ENCODE data around the gene P2RX7.
"Not testable (repeated sequence)": the region's sequence is repeated elsewhere in the genome, so short reads cannot be mapped to it uniquely, and the experiment has no call there.

P2RX7 gene

DNA sequence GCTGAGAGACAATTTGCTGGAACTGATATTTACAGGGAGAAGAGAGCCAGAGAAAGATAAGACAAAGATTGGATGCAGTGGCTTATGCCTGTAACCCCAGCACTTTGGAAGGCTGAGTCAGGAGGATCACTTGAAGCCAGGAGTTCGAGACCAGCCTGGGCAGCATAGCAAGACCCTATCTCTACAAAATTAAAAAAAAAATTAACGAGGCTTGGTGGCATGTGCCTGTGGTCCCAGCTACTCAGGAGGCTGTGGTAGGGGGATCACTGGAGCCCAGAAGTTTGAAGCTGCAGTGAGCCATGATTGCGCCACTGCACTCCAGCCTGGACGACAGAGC, 2.9 kb upstream of the P2RX7 start:
- H3K27ac ChIP-seq: peak overlapping the region in 17 of 21 experiments; percentile 12 to 89 (median 68)
- H3K4me3 ChIP-seq: no peak overlapping the region

DNA sequence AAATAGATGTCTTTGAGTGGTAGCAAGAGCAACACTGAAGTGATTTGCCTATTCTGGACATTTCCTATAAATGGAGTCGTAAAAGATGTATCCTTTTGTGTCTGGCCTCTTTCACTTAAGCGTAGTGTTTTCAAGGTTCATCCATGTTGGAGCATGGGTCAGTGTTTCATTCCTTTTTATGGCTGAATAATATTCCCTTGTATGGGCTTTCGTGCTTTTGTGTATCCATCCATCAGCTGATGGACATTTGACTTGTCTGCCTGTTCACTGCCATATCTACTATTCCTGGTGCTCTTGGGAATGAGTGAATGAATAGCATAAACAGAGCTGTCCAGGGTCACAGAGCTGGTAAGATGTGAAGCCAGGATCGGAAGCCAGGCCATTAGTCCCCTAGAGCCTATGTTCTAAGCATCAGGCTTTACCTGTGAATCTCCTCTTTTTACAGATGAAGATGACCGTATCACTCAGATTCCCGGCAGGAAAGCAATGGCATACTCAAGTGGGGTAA, 1.8 kb upstream of the P2RX7 start:
- no peak overlapping the region for H3K4me3 ChIP-seq
- H3K27ac ChIP-seq: peak overlapping the region in 5 of 21 experiments; percentile 32 to 89 (median 73)

DNA sequence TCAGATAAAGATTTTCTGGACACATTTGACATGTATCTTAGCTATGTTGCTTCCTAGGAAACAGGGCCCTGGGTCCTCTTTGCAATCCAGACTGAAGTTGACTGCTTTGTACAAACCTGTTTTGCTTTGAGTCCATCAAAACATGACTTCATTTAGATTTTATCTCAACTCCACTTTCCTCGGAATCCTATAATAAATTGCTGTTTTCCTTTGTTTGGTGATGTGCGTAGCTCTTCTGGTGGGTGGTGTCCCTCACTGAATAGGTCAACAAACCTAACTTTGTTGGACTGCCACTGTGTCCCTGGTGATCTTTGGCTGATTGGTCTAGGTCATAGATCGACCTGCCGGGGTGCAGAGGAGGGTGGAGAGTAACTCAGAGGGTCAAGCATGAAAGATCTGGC, 735 bp upstream of the P2RX7 start:
- Histone ChIP-seq H3K27ac (peak overlapping the region in 14 of 21 experiments; percentile 32 to 92 (median 72)), H3K4me3 (no peak overlapping the region)

DNA sequence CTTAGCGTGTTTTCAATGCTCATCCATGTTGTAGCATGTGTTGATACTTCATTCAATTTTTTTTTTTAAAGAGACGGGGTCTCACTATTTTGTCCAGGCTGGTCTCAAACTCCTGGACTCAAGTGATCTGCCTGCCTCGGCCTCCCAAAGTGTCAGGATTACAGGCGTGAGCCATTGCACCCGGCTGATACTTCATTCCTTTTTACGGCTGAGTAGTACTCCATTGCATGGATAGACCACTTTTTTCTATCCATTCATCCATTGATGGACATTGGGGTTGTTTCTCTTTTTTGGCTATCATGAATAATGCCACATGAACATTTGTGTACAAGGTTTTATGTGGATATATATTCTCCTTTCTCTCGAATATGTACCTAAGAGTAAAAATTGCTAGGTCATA, 1.2 kb downstream of the P2RX7 start:
- peak overlapping the region in 19 of 21 experiments; percentile 32 to 93 (median 75) for H3K27ac ChIP-seq

DNA sequence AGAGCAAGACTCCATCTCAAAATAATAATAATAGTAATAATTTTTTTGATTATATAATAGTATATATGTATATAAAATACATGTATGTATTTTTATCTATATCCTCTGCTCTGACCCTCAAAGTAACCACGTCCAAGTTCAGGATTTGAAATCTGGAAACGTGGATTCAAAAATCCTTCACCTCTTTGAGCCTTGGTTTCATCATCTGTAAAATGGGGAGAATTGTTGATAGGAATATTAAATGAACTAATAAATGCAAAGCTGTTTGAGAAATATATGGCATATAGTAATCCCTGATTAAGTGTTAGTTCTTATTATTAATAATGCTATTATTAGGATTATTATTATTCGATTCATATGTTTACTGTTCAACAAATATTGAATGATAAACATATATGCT, 2.6 kb downstream of the P2RX7 start:
- Histone ChIP-seq H3K27ac (no peak overlapping the region), H3K4me3 (no peak overlapping the region)

More for the DNA sequence above, 1.2 kb downstream of the P2RX7 start:
- H3K4me3 ChIP-seq: peak overlapping the region in 5 of 7 experiments; percentile 31 to 49 (median 41)

DNA sequence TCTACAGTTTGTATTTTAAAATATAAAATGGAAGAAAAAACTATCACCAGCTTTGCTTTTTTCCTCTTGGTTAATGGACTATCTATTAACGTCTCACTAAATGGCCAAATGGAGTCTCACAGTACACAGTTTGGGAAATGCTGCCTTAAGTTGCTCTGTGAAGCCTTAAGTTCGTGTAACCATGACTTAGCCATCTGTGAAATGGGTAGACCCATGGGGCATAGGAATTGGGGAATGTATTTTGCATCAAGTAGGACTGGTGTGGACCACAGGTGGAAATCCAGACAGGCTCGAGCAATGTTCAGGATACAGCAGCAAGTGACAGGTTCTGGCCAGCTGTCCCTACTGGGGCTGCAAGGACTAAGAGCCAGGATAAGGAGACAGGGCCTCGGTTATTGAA, 4.8 kb downstream of the P2RX7 start:
- Histone ChIP-seq H3K4me3 (no peak overlapping the region), H3K27ac (no peak overlapping the region)

DNA sequence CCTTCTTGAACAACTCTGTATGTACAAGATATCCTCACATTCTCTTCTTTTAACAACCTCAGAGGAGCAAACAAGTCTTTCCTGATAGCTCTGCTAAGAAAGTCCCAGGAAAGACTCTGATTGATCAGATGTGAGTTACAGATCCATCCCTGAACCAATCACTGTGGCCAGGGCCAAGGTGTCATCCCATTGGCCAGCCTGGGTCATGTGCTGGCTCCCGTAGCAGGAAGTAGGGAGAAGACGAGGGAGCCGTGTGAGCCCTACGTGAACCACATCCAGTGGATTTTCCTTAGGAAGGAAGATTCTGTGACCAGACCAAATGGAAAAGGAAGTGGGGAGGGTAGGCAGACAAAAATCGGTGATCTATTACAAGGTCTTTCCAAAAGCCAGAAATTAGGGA, 5.6 kb downstream of the P2RX7 start:
- Histone ChIP-seq H3K27ac (no peak overlapping the region), H3K4me3 (no peak overlapping the region)

DNA sequence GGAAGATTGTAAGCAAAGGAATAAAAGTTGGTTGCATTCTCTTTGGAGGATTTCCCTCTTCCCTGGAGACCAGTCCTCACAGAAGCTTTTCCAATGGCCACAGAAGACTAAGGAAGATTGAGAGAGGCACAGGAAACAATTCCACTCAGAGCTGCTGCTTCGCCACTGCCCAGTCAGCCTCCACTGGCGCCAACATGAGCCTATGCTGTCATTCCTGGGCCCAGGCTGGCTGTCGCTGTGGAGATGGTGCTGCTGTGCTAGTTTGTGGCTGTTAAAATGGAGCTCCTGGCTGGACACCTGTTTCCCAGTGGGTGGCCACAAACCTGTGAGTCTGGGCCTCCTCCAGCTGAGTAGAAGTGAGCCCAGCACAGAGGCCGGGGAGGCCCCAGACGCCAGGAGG, 6.6 kb downstream of the P2RX7 start:
- H3K4me3 ChIP-seq: no peak overlapping the region
- no peak overlapping the region for H3K27ac ChIP-seq

DNA sequence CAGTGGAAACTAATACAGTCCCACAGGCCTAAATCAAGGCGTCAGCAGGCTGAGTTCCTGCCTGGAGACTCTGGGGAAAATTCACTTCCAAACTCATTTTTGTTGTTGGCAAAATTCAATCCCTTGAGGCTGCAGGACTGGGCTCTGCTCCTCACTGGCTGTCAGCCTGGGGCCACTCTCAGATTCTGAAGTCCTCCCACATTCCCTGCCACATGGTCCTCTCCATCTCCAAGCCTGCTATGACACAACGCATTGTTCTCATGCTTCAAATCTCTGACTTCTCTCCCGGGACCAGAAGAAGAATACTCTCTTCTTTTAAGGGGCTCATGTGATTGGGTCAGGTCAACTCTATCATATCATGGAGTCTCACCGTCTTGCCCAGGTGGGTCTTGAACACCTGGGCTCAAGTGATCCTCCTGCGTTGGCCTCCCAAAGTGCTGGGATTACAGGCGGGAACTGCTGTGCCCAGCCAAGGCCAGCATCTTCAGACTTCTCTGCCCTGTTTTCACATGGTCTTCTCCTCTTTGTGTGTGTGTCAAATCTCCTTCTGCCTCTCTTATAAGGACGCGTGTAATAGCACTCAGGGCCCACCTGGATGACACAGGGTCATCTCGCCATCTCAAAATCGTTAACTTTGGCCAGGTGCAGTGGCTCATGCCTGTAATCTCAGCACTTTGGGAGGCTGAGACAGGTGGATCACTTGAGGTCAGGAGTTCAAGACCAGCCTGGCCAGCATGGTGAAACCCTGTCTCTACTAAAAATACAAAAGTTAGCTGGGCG, 9.7 kb downstream of the P2RX7 start:
- no peak overlapping the region for H3K27ac ChIP-seq
- no peak overlapping the region for H3K4me3 ChIP-seq

DNA sequence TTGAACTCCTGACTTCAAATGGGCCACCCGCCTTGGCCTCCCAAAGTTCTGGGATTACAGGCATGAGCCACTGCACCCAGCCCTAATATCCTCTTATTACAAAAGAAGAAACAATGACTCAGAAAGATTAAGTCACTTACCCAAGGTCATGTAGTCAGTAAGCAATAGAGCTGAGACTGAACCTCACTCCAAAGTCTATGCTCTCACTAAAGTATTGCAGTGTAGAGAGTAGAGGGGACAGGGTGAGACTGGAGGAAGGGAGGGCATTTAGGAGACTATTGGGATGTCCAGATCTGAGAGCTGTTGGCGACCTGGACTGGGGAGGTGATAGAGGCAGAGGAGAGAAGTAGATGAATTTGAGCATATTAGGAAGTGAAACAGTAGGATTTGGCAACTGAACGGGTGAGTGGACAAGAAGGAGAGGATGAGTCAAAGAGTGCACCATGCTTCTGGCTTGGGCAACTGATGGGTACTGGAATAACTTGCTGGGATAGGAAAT, 11.8 kb downstream of the P2RX7 start:
- Histone ChIP-seq H3K27ac (peak overlapping the region in 10 of 21 experiments; percentile 12 to 73 (median 42)), H3K4me3 (no peak overlapping the region)

DNA sequence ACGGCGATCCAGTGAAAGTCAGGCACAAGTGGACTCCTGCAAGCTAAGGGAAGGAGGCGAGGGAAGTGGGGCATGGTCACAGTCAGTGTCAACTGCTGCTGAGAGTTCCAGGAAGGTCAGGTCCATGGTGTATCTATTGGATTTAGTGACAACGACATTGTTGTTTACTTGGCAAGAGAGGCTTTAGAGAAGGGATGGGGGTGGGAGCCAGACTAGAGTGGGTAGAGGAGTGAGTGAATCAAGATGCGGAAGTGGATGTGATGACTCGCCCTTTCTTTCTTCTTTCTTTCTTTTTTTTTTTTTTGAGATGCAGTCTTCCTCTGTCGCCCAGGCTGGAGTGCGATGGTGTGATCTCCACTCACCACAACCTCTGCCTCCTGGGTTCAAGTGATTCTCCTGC, 12.5 kb downstream of the P2RX7 start:
- H3K27ac ChIP-seq: peak overlapping the region in 6 of 21 experiments; percentile 14 to 68 (median 47)
- no peak overlapping the region for H3K4me3 ChIP-seq

DNA sequence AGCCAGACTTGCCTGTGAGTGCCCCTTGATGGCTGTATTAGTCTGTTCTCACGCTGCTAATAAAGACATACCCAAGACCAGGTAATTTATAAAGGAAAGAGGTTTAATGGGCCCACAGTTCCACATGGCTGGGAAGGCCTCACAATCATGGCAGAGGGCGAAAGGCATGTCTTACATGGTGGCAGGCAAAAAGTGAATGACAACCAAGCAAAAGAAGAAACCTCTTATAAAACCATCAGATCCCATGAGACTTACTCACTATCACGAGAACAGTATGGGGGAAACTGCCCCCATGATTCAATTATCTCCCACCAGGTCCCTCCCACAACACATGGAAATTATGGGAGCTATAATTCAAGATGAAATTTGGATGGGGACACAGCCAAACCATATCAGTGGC, 16.6 kb downstream of the P2RX7 start:
- not testable (repeated sequence) for H3K4me3 ChIP-seq, H3K27ac ChIP-seq

DNA sequence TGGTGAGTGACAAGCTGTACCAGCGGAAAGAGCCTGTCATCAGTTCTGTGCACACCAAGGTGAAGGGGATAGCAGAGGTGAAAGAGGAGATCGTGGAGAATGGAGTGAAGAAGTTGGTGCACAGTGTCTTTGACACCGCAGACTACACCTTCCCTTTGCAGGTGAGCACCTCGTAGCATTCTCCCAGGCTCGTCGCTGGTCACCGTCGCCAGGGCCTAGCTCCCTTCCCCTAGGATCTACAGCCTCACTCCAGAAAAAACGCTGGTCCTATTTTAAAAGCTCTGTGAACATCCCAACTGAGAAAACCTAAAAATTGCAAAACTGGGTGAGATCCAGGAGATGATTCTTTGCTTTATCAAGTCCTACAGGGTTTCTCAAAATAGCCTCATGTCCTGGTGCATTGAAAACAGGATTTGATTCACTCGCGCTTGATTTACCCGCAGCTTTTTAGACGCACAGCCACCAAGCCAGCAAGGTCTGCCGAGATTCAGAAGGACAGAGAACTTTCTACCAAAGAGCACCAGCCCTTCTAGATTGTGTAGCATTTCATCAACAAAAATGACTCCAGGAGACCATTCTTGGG, 22.2 kb downstream of the P2RX7 start:
- no peak overlapping the region for H3K4me3 ChIP-seq
- H3K27ac ChIP-seq: no peak overlapping the region

DNA sequence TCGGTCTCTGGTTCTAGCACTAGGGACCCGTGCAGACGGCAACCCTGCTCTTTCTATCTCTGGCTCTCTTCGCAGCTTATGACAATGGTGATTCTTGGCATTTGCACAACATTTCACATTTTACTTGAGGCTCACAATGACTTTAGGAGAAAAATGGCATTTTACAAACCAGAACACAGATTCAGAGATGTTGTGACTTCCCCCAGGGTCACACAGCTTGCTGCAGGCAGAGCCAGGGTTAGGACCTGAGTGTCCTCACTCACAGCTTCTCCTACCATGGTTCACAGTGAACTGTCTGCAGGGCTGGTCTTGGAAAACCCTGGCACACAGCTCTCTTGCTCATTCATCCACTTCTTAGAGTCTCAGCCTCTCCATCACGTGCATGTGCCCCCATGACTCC, 23.7 kb downstream of the P2RX7 start:
- Histone ChIP-seq H3K27ac (no peak overlapping the region), H3K4me3 (no peak overlapping the region)

DNA sequence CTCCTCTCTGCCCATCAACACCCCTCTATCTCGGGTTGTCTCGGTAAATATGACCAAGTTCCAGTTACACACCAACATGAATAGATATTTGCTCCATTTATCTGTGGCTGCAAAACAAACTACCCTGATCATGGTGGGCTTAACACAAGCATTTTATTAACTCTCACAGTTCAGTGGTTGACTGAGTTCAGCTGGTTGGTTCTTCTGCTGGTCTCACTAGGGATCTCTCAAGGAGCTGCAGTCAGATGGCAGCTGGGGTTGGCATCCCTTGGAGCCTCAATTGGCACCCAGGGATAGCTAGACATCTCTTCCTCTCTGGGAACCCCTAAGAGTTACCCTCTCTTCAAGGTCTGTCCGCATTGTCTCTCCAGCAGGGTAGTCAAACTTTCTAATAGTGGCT, 25.4 kb downstream of the P2RX7 start:
- no peak overlapping the region for H3K27ac ChIP-seq
- no peak overlapping the region for H3K4me3 ChIP-seq

DNA sequence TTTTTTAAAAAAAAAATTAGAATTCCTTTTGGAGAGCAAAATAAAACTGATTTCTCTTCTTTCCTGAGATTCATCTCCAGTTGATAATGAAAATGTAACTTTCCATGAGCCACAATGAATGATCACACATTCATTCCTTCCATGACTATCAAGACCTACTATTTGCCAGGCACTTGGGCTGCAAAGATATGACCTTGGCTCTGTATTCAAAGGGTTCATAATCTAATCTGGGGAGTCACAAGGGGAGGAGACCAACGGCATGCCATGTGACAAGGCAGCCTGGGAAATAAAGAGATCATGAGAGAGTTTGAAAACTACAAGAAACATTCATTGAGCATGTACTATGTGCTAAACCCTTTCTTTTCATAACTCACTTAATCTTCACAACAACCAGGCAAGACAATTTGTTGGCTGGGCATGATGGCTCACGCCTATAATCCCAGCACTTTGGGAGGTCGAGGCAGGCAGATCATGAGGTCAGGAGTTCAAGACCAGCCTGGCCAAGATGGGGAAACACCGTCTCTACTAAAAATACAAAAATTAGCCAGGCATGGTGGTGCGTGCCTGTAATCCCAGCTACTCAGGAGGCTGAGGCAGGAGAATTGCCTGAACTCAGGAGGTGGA, 26.2 kb downstream of the P2RX7 start:
- not testable (repeated sequence) for H3K27ac ChIP-seq, H3K4me3 ChIP-seq

DNA sequence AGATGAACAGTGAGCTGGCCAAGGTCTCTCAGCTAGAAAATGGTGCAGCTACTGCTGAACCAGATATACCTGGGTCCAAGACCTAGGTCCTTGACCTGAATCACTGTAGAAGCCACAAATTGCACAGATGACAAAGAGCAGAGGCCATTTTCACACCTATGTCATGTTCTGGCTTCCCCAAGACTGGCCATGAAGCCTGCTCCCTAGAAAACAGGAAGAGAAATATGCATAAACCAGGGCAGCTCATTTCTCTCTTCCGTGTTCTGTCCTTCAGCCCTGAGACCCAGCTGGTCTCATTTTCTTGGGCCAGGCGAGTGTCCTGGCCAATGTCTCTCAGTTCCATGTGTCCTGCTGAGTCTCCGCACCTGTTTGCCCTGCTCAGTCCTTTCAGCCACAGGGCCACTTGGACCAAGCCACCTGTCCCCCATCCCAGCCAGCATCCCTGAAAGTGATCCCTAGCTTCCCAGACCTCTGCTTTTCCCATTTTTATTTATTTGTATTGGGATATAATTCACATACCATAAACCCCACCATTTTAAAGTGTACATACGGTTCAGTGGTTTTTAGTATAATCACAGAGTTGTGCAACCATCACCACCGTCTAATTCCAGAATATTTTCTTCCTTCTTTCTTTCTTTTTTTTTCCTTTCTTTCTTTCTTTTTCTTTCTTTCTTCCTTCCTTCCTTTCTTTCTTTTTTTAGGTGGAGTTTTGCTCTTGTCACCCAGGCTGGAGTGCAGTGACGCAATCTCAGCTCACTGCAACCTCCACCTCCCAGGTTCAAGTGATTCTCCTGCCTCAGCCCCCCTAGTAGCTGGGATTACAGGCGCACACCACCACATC, 27.0 kb downstream of the P2RX7 start:
- no peak overlapping the region for H3K27ac ChIP-seq

DNA sequence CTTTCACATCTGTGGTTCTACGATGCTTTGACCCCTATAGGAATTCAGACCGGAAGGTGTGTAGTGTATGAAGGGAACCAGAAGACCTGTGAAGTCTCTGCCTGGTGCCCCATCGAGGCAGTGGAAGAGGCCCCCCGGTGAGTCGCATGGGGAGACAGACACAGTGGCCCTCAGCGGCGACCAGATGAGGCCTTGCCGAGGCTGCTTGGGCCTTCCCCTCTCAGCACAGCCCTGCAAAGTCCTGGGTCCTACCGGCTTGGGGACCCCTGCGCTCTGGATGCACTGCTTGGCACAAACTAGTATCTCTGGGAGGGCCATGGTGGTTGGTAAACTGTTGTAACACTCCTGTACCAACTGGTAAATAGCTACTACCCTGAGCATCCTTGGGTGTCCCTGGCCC, 29.7 kb downstream of the P2RX7 start:
- Histone ChIP-seq H3K27ac (no peak overlapping the region), H3K4me3 (no peak overlapping the region)

More for the DNA sequence above, 27.0 kb downstream of the P2RX7 start:
- no peak overlapping the region for H3K4me3 ChIP-seq

DNA sequence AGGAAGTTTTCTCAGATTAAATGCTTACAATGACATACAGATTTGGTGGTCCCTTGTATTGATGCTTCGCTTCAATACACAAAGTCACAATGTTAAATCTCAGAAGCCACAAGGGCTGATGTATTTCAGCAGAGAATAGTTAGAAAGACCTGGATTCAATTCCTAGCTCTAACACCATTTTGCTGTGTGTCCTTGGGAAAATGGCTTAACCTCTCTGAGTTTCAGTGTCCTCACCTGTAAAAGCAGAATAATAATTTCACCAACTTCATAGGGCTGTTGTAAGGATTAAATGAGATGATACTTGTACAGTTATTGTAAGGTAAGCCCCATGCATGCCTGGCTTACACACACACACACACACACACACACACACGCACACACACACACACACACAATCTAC, 30.3 kb downstream of the P2RX7 start:
- no peak overlapping the region for H3K27ac ChIP-seq
- no peak overlapping the region for H3K4me3 ChIP-seq

DNA sequence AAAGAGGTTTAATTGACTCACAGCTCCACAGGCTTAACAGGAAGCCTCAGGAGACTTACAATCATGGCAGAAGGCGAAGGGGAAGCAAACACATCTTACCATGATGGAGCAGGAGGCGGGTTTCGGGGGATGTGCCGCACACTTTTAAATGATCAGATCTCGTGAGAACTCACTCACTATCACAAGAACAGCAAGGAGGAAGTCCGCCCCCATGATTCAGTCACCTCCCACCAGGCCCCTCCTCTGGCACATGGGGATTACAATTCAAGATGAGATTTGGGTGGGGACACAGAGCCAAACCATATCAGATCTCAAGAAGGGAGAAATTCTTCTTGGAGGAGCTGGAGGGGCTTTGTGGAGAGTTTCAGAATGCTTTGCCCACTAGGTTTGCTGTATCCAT, 32.2 kb downstream of the P2RX7 start:
- H3K4me3 ChIP-seq, H3K27ac ChIP-seq: not testable (repeated sequence)

All from skin epidermis (tissue), 12 donors.